Type B pancreatic cell (in vitro differentiated cells): ENCODE measurements around the gene KIF16B. TPM values are rescaled to one million over a fixed set of nuclear protein-coding genes. Genes with fewer than 3 reads are reported as not detected.

Experiments used
- DNase-seq: peaks from one replicate; pipeline ENCODE4 v3.0.0; 2021; ENCODE audit warnings: mixed read lengths; ENCODE audit not compliant: unreplicated experiment; ENCODE audit errors: extremely low spot score
- H3K27ac Mint-ChIP-seq: 2 replicates; pipeline ENCODE4 v1.8.0; 2021; ENCODE audit warnings: mild to moderate bottlenecking, mixed read lengths
- H3K27me3 Mint-ChIP-seq: 2 replicates; pipeline ENCODE4 v1.8.0; 2021; ENCODE audit warnings: mixed read lengths
- H3K36me3 Mint-ChIP-seq: 2 replicates; pipeline ENCODE4 v1.8.0; 2021; ENCODE audit warnings: mixed read lengths
- H3K4me1 Mint-ChIP-seq: one replicate; pipeline ENCODE4 v1.8.0; 2021; ENCODE audit warnings: mixed read lengths; ENCODE audit not compliant: unreplicated experiment
- H3K4me3 Mint-ChIP-seq: 2 replicates; pipeline ENCODE4 v1.8.0; 2021; ENCODE audit warnings: mild to moderate bottlenecking, mixed read lengths
- H3K9me3 Mint-ChIP-seq: 2 replicates; pipeline ENCODE4 v1.8.0; 2021; ENCODE audit warnings: mixed read lengths
- total RNA-seq: library from RNA; stranded (reverse); gene quantifications from 2 replicates; pipeline ENCODE4 v1.2.1, GENCODE V29; 2021; ENCODE audit warnings: low replicate concordance
- TF ChIP-seq, protein P1 (sequence below): fragments of 200-600 bp; sonication (generic); conservative IDR thresholded peaks from 2 replicates; pipeline ENCODE4 v1.5.0; 2021; ENCODE audit warnings: antibody characterized with exemption, mild to moderate bottlenecking

Gene KIF16B
- total RNA-seq, 1 donor from 2014 or later: 10.3 TPM

DNA sequence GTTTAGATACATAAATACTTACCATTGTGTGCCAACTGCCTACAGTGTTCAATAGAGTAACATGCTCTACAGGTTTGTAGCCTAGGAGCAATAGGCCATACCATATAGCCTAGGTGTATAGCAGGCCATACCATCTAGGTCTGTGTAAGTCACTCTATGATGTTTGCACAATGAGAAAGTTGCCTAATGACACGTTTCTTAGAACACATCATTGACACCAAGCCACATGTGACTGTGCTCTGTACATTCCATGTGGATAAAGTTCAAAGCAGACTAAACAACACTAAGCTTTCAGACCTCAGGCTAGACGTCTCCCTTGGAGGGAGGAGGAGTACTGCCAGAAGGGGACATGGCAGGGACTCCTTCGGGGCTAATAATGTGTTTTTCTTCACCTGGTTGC, 93.6 kb downstream of the KIF16B start:
- H3K9me3 Mint-ChIP-seq: peaks cover 6% of the 10 kb centered on the region
- peaks cover 3% of the 10 kb centered on the region for H3K36me3 Mint-ChIP-seq
- no peak overlapping the region for H3K4me3 Mint-ChIP-seq
- no peak for DNase-seq
- TF ChIP-seq, protein P1, sequence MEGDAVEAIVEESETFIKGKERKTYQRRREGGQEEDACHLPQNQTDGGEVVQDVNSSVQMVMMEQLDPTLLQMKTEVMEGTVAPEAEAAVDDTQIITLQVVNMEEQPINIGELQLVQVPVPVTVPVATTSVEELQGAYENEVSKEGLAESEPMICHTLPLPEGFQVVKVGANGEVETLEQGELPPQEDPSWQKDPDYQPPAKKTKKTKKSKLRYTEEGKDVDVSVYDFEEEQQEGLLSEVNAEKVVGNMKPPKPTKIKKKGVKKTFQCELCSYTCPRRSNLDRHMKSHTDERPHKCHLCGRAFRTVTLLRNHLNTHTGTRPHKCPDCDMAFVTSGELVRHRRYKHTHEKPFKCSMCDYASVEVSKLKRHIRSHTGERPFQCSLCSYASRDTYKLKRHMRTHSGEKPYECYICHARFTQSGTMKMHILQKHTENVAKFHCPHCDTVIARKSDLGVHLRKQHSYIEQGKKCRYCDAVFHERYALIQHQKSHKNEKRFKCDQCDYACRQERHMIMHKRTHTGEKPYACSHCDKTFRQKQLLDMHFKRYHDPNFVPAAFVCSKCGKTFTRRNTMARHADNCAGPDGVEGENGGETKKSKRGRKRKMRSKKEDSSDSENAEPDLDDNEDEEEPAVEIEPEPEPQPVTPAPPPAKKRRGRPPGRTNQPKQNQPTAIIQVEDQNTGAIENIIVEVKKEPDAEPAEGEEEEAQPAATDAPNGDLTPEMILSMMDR: no peak
- H3K27me3 Mint-ChIP-seq: no peaks in the 10 kb centered on the region
- H3K4me1 Mint-ChIP-seq: peaks cover 17% of the 10 kb centered on the region
- H3K27ac Mint-ChIP-seq: no peak overlapping the region

DNA sequence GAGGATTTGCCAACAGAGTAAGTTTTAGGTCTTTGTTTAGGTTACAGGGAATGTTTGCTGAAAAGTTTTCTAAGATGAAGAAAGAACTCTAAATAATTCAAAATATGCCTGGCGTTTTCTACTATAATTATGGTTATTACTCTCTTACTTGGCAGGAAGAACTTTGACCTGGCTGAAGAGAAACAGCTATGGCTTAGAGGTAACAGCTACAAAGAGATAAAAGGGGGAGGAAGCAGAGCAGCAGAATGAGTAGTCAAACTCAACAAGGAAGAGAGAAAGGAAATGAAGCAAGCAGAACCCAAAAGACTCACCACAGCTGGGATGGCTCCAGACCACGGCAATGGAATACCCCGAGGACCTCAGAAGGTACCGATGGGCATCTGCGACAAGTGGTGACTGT, 95.6 kb downstream of the KIF16B start:
- Mint-ChIP-seq H3K4me1 (peaks cover 26% of the 10 kb centered on the region), H3K27me3 (no peaks in the 10 kb centered on the region), H3K9me3 (peaks cover 6% of the 10 kb centered on the region), H3K4me3 (no peak overlapping the region), H3K27ac (no peak overlapping the region), H3K36me3 (peaks cover 10% of the 10 kb centered on the region)
- no peak for DNase-seq
- TF ChIP-seq, protein P1: no peak

DNA sequence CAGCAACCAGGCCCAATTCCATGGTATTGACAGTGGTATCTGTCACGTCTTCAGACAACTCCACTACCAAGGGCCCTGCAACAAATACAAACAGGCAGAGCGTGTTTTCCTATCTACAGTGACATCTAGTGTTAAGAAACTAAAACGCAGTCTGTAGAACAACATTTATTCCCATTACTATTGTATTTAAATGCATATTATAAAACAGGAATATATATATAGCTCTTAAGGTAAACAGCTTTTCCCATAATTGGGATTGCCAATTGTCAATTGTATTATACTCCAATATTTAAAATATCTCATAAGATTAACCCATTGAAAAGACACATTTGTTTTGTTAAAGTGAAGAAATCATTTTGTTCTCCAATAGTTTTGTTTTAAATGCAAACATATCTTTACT, 97.2 kb downstream of the KIF16B start:
- peak overlapping the region; percentile 83 for H3K27ac Mint-ChIP-seq
- H3K4me1 Mint-ChIP-seq: peaks cover 26% of the 10 kb centered on the region
- peaks cover 6% of the 10 kb centered on the region for H3K9me3 Mint-ChIP-seq
- TF ChIP-seq, protein P1: peak; percentile 87
- H3K36me3 Mint-ChIP-seq: peaks cover 12% of the 10 kb centered on the region
- DNase-seq: no peak
- H3K27me3 Mint-ChIP-seq: no peaks in the 10 kb centered on the region
- H3K4me3 Mint-ChIP-seq: peak overlapping the region; percentile 10

DNA sequence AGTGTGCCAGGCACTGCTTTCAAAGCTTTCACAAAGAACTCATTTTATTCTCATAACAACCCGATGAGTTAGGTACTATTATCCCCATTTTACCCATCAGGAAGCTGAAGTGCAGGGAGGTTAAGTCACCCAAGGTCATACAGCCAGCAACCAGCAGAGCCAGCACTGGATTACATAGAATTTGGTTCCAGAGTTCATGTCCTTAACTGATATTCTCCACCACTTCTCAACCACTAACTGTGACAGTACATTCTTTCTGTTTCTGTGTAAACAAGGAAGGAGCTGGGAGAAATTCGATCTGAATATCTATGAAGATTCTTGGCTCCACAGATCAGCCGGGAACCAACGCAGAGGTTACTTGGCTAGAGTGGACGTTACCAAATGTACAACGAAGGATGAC, 98.0 kb downstream of the KIF16B start:
- Mint-ChIP-seq H3K27me3 (no peaks in the 10 kb centered on the region), H3K9me3 (peaks cover 7% of the 10 kb centered on the region), H3K27ac (peak overlapping the region; percentile 83), H3K4me1 (peaks cover 26% of the 10 kb centered on the region), H3K36me3 (peaks cover 17% of the 10 kb centered on the region), H3K4me3 (peak overlapping the region; percentile 26)
- DNase-seq: no peak
- TF ChIP-seq, protein P1: no peak

DNA sequence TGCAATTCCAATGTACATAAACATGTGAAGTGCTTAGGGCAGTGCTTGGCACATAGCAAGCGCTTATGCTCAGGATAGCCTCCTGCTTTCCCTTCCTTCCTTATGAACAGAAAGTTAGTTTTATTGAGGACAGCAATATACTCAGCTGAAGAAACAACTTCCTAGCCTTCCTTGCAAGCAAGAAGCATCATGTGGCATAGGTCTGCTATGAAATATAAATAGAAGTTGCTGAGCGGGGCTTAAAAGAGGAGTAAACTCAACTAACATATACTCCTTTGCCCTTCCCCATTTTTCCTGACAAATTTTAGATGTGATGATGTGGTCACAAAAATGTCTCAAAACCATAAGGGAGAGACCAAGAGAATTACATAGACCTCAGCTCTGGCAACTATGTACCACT, 98.9 kb downstream of the KIF16B start:
- H3K9me3 Mint-ChIP-seq: peaks cover 10% of the 10 kb centered on the region
- peaks cover 26% of the 10 kb centered on the region for H3K4me1 Mint-ChIP-seq
- no peaks in the 10 kb centered on the region for H3K27me3 Mint-ChIP-seq
- H3K36me3 Mint-ChIP-seq: peaks cover 22% of the 10 kb centered on the region
- no peak for DNase-seq
- no peak overlapping the region for H3K27ac Mint-ChIP-seq
- TF ChIP-seq, protein P1: no peak
- H3K4me3 Mint-ChIP-seq: no peak overlapping the region
